HEK293T (cell line): ENCODE data around the gene ARPC5L.

Experiments used
- ARNT ChIP-seq: fragments of 450-650 bp; IDR thresholded peaks from 2 replicates; pipeline ENCODE4 v1.6.1; 2017; ENCODE audit warnings: mild to moderate bottlenecking
- BHLHE40 ChIP-seq: fragments of 450-650 bp; IDR thresholded peaks from 2 replicates; pipeline ENCODE4 v1.6.1; 2016; ENCODE audit warnings: mild to moderate bottlenecking, moderate library complexity, borderline replicate concordance
- ELF4 ChIP-seq: fragments of 450-650 bp; IDR thresholded peaks from 2 replicates; pipeline ENCODE4 v1.6.1; 2017; ENCODE audit warnings: antibody characterized with exemption
- FOXA1 ChIP-seq: fragments of 450-650 bp; IDR thresholded peaks from 2 replicates; pipeline ENCODE4 v1.6.1; 2016; ENCODE audit warnings: mild to moderate bottlenecking
- FOXK2 ChIP-seq: fragments of 450-650 bp; IDR thresholded peaks from 2 replicates; pipeline ENCODE4 v1.6.1; 2016; ENCODE audit warnings: mild to moderate bottlenecking
- FOXM1 ChIP-seq: fragments of 450-650 bp; IDR thresholded peaks from 2 replicates; pipeline ENCODE4 v1.6.1; 2017; ENCODE audit warnings: mild to moderate bottlenecking, borderline replicate concordance
- HDGF ChIP-seq: fragments of 450-650 bp; IDR thresholded peaks from 2 replicates; pipeline ENCODE4 v1.6.1; 2017; ENCODE audit warnings: antibody characterized with exemption, borderline replicate concordance
- L3MBTL2 ChIP-seq: fragments of 450-650 bp; conservative IDR thresholded peaks from 2 replicates; pipeline ENCODE4 v1.6.1; 2016; ENCODE audit warnings: mild to moderate bottlenecking
- LEF1 ChIP-seq: fragments of 450-650 bp; IDR thresholded peaks from 2 replicates; pipeline ENCODE4 v1.6.1; 2017; ENCODE audit warnings: mild to moderate bottlenecking, borderline replicate concordance
- SP1 ChIP-seq: fragments of 450-650 bp; IDR thresholded peaks from 2 replicates; pipeline ENCODE4 v1.6.1; 2017
- SUZ12 ChIP-seq: fragments of 450-650 bp; IDR thresholded peaks from 2 replicates; pipeline ENCODE4 v1.6.1; 2016; ENCODE audit warnings: mild to moderate bottlenecking
- TARDBP ChIP-seq: fragments of 450-650 bp; IDR thresholded peaks from 2 replicates; pipeline ENCODE4 v1.6.1; 2016
- ZNF384 ChIP-seq: fragments of 450-650 bp; IDR thresholded peaks from 2 replicates; pipeline ENCODE4 v1.6.1; 2016
- TF ChIP-seq, protein P1 (sequence below): fragments of 450-650 bp; IDR thresholded peaks from 2 replicates; pipeline ENCODE4 v1.6.1; 2016

DNA sequence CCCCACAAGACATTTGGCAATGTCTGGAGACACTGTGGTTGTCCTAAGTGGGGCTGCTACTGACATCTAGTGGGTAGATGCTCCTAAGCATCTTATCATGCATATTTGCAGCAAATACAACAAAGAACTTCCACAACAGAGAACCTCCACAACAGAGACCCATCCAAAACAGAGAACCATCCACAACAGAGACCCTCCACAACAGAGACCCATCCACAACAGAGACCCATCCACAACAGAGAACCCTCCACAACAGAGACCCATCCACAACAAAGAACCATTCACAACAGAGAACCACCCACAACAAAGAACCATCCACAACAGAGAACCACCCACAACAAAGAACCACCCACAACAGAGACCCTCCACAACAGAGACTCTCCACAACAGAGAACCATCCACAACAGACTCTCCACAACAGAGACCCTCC lies 32.8 kb downstream of the ARPC5L start:
- TF ChIP-seq FOXA1 (no peak), FOXM1 (no peak), ELF4 (no peak), L3MBTL2 (no peak), SUZ12 (no peak), BHLHE40 (no peak), HDGF (no peak), ARNT (no peak), ZNF384 (no peak), TARDBP (no peak), SP1 (no peak), FOXK2 (no peak), LEF1 (no peak)
- TF ChIP-seq, protein P1, sequence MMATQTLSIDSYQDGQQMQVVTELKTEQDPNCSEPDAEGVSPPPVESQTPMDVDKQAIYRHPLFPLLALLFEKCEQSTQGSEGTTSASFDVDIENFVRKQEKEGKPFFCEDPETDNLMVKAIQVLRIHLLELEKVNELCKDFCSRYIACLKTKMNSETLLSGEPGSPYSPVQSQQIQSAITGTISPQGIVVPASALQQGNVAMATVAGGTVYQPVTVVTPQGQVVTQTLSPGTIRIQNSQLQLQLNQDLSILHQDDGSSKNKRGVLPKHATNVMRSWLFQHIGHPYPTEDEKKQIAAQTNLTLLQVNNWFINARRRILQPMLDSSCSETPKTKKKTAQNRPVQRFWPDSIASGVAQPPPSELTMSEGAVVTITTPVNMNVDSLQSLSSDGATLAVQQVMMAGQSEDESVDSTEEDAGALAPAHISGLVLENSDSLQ = no peak
